Omental fat pad (tissue), 4 donors: ENCODE results near the gene OR52M1. TPM values are rescaled to one million over a fixed set of nuclear protein-coding genes. Genes with fewer than 3 reads are reported as not detected.
A peak's percentile ranks its signal among the peaks of the same experiment; 100 is the strongest.
"Not testable (repeated sequence)": the region's sequence is repeated elsewhere in the genome, so short reads cannot be mapped to it uniquely, and the experiment has no call there.

Experiments used
- ATAC-seq: fragments of 150-250 bp; one replicate; pipeline ENCODE4 v1.9.1; 2016; ENCODE audit warnings: mild to moderate bottlenecking, moderate library complexity; ENCODE audit not compliant: low FRiP score
- DNase-seq: peaks from one replicate; pipeline ENCODE4 v3.0.0-alpha.2; 2019; ENCODE audit warnings: low spot score
- total RNA-seq, 4 donors: library from RNA; depleted of rRNA; stranded (reverse); fragments of >200 nt; gene quantifications; one replicate each; pipeline ENCODE4 v1.1.0, GENCODE V29; 2016
- TF ChIP-seq, protein P1 (sequence below), 3 donors: fragments of 450-650 bp; IDR thresholded peaks; one replicate each; pipeline ENCODE4 v1.5.1; 2016 to 2017; ENCODE audit warnings: antibody characterized with exemption in 3 of 3, mild to moderate bottlenecking in 3 of 3, moderate library complexity in 2 of 3

OR52M1 gene
- total RNA-seq, 4 donors from 2014 or later = not detected

DNA sequence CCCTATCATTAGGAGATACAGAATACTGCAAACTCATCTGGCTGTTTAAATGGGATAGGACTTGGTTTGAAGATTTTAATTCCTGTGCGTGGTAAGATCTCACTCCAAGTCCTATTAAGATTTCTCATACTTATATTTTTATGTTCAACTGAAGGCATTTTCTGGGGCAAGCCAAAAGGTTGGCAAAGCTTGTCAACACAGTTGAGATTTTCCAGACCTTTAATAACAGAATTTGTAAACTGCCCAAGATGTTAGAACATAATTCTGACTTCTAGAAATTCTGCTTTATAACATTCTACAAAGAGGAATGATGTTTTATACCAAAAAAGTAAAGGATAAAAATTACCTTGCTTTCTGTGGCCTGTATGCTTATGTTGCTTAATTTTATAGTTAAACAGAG, 30.8 kb upstream of the OR52M1 start:
- ATAC-seq (no peak), DNase-seq (no peak)
- TF ChIP-seq, protein P1, sequence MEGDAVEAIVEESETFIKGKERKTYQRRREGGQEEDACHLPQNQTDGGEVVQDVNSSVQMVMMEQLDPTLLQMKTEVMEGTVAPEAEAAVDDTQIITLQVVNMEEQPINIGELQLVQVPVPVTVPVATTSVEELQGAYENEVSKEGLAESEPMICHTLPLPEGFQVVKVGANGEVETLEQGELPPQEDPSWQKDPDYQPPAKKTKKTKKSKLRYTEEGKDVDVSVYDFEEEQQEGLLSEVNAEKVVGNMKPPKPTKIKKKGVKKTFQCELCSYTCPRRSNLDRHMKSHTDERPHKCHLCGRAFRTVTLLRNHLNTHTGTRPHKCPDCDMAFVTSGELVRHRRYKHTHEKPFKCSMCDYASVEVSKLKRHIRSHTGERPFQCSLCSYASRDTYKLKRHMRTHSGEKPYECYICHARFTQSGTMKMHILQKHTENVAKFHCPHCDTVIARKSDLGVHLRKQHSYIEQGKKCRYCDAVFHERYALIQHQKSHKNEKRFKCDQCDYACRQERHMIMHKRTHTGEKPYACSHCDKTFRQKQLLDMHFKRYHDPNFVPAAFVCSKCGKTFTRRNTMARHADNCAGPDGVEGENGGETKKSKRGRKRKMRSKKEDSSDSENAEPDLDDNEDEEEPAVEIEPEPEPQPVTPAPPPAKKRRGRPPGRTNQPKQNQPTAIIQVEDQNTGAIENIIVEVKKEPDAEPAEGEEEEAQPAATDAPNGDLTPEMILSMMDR (IDR thresholded peaks at IDR 0.05) = no peak

DNA sequence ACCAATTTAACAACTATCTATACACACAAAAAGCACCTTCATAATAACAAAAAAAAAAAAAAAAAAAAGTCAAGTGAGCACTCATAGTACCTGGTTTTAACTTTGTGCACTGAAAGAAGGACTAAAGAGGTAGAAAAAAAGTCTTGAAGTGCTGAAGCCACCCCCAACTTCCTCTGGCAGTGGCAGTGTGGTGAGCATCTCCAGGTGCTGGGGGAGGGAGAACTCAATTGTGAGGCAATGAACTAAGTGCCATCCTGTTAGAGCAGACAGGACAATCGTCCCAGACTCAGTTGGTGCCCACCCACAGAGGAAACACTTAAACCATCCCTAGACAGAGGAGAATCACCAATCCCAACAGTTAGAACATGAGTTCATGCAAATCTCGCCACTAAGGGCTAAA, 22.7 kb upstream of the OR52M1 start:
- TF ChIP-seq, protein P1 (IDR thresholded peaks at IDR 0.05) = no peak
- no peak for ATAC-seq

DNA sequence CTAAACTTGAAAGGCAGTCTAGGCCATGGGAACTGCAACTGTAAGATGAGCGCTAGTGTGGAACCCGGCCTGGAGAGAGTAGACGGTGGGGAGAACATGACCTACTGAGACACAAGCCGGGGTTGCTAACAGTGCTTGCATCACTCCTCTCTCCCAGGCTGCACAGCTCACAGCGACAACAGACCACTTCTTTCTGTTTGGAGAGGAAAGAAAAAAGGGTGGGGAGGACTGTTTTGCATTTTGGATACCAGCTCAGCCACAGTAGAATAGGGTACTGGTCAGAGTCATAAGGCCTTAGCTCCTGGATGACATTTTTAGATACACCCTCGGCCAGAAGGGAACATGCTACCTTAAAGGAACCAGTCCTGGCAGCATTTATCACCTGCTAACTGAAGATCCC, 22.2 kb upstream of the OR52M1 start:
- ATAC-seq (no peak), DNase-seq (no peak)
- TF ChIP-seq, protein P1 (IDR thresholded peaks at IDR 0.05) = no peak

More for the DNA sequence above, 22.7 kb upstream of the OR52M1 start:
- no peak for DNase-seq

DNA sequence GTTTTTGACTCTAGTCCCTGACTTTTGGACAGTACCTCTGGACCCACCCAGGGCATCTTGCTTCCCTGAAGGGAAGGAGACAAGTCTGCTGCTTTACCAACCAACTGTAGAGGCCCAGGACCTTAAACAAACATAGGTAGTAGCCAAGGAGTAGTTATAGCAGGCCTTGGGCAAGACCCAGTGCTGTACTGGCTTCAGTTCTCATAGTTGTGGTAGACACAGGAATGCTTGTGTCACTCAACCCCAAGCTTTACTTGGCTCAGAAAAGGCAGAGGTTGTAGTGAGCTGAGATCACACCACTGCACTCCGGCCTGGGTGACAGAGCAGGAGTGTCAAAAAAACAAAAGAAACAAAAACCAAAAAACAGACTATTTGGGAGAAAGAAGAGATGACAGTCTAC, 21.3 kb upstream of the OR52M1 start:
- TF ChIP-seq, protein P1 (IDR thresholded peaks at IDR 0.05) = no peak
- DNase-seq = no peak
- ATAC-seq = no peak

DNA sequence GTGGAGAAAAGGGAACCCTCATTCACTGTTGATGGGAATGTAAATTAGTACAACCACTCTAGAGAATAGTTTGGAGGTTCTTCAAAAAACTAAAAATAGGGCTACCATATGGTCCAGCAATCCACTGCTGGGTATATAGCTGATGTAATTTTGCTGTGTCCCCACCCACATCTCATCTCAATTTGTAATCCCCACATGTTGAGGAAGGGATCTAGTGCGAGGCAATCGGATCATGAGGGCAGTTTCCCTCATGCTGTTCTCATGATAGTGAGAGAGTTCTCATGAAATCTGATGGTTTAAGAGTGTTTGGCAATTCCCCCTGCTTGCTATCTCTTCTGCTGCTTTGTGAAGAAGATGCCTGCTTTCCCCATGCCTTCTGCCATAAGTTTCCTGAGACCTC, 17.1 kb upstream of the OR52M1 start:
- DNase-seq = no peak
- no peak for ATAC-seq
- TF ChIP-seq, protein P1 (IDR thresholded peaks at IDR 0.05) = no peak

DNA sequence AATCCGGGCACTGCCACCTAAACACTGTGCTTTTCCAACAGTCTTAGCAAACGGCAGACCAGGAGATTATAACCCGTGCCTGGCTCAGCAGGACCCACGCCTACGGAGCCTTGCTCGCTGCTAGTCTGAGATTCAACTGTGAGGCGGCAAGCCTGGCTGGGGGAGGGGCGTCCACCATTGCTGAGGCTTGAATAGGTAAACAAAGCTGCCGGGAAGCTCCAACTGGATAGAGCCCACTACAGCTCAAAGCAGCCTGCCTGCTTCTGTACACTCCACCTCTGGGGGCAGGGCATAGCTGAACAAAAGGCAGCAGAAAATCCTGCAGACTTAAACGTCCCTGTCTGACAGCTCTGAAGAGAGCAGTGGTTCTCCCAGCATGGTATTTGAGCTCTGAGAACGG, 13.3 kb upstream of the OR52M1 start:
- not testable (repeated sequence) for ATAC-seq, DNase-seq

DNA sequence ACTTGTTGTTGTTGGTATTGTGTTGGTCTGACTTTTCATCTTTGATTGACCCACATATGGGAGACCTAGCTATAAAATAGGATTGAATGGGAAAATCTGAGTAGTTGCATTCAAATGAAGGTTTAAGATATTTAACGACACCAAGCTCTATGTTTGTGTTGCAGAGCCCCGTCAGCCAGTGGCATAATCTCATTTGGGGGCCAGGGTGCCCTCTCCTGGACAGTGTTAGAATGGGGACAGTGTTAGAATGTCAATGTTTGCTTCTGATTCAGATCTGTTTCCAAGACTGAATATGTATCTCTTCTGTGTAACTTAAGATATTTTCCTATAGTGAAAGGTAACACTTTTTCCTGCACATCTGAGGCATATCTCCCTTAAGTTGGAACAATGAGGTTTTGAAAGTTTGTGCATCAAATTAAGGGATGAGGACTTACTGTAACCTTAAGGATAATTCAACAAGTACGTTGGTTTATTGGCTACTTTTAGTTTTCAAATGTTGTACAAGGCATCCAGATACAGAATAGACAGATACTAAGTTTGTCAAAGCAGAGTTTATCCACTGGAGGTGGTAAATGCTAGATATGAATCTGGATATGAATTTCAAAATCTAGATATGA, 5.3 kb upstream of the OR52M1 start:
- TF ChIP-seq, protein P1 (IDR thresholded peaks at IDR 0.05) = no peak
- DNase-seq (peak; percentile 66), ATAC-seq (peak; percentile 54)
